Frontal cortex (tissue), 4 donors: Measurements from ENCODE around the gene ROR2. TPM values are rescaled to one million over a fixed set of nuclear protein-coding genes. Genes with fewer than 3 reads are reported as not detected.
"Not testable (repeated sequence)": the region's sequence is repeated elsewhere in the genome, so short reads cannot be mapped to it uniquely, and the experiment has no call there.

ENCODE experiments used
- DNase-seq, 2 donors: peaks; one replicate each; pipeline ENCODE4 v3.0.0; 2012; ENCODE audit warnings: low spot score in 2 of 2
- FAIRE-seq: peaks from 2 replicates; lab custom pipeline; 2012; peaks lifted over from hg19 to GRCh38; lab: Jason Lieb, UNC
- small RNA-seq: library from RNA; depleted of rRNA; stranded (forward); fragments of <200 nt; gene quantifications from one replicate; pipeline ENCODE3, GENCODE V24; 2014
- total RNA-seq: library from RNA; depleted of rRNA; stranded (reverse); fragments of >200 nt; gene quantifications from one replicate; pipeline ENCODE4 v1.2.3, GENCODE V29; 2014
- donor health status: control.
- donor health status: control.
- donor health status: control.

ROR2 gene
- total RNA-seq, 1 donor from 2014 or later, result 0.82 TPM

DNA sequence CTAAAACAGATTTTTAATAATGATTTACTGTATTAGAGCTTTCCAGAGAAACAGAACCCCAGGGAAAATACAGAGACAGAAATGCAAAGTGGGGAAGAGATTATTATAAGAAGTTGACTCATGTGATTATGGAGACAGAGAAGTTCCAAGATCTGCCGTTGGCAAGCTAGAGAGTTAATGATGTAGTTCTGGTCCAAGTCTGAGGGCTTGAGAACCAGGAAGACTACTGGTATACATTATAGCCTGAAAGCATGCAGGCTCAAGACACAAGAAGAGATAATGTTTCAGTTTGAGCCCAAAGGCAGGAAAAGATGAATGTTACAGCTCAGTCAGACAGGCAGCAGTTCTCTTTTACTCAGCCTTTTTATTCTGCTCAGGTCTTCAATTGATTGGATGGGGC, 427.5 kb downstream of the ROR2 start:
- FAIRE-seq (no peak), DNase-seq (no peak)

- no peak for FAIRE-seq
- no peak for DNase-seq
Observed at GRCh38 chr9:91519520-91520277, 430.3 kb downstream of the ROR2 start.

- FAIRE-seq (no peak), DNase-seq (no peak)
Observed at GRCh38 chr9:91518462-91518861, 431.6 kb downstream of the ROR2 start.

- DNase-seq (no peak), FAIRE-seq (no peak)
Observed at GRCh38 chr9:91517801-91518200, 432.2 kb downstream of the ROR2 start.

DNA sequence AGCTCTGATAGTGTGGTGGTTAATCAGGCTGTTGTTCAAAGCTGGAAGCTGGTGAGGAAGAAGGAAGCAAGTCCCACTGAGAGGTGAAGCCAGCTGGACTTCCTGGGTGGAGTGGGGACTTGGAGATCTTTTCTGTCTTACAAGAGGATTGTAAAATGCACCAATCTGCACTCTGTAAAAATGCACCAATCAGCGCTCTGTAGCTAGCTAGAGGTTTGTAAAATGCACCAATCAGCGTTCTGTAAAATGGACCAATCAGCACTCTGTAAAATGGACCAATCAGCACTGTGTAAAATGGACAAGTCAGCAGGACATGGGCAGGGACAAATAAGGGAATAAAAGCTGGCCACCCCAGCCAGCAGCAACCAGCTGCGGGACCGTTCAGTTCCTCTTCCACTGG, 432.7 kb downstream of the ROR2 start:
- FAIRE-seq, DNase-seq: not testable (repeated sequence)

DNA sequence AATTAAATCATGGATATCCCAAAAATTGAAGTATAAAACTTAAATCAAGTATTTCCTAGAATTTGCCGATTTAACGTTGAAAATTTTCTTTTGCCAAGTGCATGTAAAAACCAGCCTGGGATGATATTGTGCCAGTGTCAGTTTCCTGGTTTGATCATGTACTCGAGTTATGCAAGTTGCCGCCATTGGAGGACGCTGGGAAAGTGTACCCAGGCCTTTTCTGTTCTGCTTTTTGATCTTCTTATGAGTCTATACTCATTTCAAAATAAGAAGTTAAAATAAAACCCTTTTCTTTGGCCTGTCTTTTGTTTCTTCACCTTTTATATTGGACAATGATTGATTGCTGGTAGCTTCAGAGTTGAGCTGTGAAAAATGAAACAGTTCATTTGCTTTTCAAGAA, 433.3 kb downstream of the ROR2 start:
- DNase-seq (no peak), FAIRE-seq (no peak)

- no peak for FAIRE-seq
- no peak for DNase-seq
Observed at GRCh38 chr9:91516081-91516480, 433.9 kb downstream of the ROR2 start.

DNA sequence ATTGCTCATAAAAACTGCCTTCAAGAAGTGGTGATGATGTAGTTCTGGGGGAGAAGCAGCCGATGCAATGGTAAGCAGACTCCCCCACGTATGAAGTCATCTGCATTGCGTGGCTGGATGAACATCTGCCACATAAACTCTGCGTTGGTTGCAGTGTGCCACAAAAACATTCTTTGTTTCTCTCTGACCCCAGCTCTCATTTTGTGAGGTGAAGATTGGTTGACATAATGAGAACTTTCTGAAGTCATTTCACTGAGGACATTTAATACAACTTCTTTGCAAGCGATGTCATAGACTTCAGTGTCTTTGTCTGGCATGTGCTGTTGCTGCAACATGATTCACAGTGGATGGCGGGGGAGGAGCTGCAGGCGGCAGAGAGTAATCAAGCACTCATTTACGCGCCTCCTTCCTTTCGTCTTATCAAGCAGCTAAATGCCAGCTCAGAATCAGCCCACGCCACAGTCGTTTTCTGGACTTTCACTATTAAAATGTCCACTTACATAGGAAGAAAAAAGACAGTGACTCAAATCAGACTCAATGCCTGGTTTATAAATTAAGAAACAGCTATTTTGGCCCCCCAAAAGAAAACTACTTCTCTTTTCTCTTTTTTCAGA, 434.8 kb downstream of the ROR2 start:
- FAIRE-seq (no peak), DNase-seq (peak in 1 of 2 donors; percentile 27)

Small RNAs within 50 kb of the gene (small RNA-seq; reads per million reads assigned to genes)
- gene MIR3910-1, result not detected

Other genes starting within 250 kb of the ROR2 start
- gene SPTLC1, start 165.2 kb upstream of the ROR2 start, total RNA-seq, result 81.9 TPM